Kasumi-1 (cell line): ENCODE data around the gene RAD21L1.
A peak's percentile ranks its signal among the peaks of the same experiment; 100 is the strongest.
"Not testable (repeated sequence)": the region's sequence is repeated elsewhere in the genome, so short reads cannot be mapped to it uniquely, and the experiment has no call there.

ENCODE experiments used
- DNase-seq, 2 experiments: peaks; one replicate each; lab custom pipeline; 2025; lab: John Stamatoyannopoulos, UW

RAD21L1 gene

DNA sequence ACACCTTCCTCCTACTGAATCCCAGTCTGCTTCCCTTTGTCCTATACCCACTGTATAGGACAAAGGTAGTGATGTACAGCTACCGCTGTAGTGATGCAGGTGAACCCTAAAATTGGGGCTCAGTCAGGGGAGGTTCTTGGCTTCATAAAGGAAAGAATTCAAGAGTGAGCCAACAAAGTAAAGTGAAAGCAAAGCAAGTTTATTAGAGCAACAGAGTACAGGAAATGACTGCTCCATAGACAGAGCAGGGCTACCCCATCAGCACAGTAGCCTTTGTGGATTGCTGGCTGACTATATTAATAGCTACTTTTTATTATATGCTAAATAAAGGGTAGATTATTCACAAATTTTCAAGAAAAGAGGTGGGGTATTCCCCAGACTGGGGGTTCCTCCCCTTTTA is 25.9 kb upstream of the RAD21L1 start:
- no peak for DNase-seq

GRCh38 chr20:1202762-1203504 is 22.9 kb upstream of the RAD21L1 start, which contains the start of gene C20orf202:
C20orf202 (plus strand) TSS chr20:1203454; CDS start chr20:1203586, 132 bp downstream.
- DNase-seq, result no peak

- no peak for DNase-seq
These were observed 22.2 kb upstream of the RAD21L1 start for GRCh38 chr20:1203630-1204029.

DNA sequence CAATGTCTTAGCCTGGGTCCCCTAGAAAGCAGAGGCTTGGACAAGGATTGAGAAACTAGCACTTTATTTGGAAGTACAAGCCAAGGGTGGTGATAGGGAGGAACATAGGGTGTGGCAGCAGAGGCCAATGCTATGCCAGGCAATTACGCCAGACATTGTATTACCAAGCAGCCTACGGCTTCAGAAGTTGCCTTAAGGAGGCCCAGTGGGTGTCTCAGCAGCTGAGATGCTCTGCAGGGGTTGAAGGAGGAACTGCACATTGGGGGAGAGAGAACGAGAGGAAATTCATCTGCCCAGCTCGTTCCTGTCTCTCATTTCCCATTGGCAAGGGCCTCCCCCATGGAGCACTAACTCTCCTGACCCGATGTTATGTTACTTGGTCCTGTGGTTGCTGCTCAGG is 21.7 kb upstream of the RAD21L1 start:
- peak; percentile 76 to 77 for DNase-seq

DNA sequence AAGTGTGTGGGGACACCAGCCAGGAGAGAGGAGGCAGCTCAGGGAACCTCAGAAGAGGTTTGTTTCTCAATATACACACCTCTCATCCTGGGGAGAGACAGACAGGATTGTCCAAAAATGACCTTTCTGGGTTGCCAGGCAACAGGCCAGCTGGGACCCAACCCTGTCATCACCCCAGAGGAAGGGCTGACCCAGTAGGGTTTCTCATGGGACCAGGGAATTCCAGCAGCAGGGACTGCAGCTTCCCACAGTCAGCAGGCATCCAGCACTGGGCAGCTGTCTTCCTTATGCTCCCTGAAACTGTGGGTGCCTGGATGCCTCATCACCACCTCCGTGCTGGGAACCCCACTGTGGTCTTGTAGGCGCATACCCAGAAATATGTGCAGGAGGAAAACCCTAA is 21.3 kb upstream of the RAD21L1 start:
- DNase-seq, result no peak

DNA sequence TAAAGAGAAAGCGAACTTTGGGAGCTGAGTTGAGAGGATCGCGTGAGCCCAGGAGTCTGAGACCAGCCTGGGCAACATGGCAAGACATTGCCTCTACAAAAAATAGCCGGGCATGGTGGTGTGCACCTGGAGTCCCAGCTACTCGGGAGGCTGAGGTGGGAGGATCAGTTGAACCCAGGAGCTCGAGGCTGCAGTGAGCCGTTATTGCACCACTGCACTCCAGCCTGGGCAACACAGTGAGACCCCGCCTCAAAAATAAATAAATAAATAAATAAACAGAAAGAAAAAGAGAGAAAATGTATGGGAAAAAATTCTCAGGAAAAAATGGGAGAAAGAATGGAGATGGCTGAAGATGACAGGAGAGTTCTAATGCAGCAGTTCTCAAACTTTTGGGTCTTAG is 20.0 kb upstream of the RAD21L1 start:
- no peak for DNase-seq

GRCh38 chr20:1206366-1207148 is 19.3 kb upstream of the RAD21L1 start:
- no peak for DNase-seq

GRCh38 chr20:1207293-1207878 is 18.5 kb upstream of the RAD21L1 start:
- DNase-seq, result no peak

DNA sequence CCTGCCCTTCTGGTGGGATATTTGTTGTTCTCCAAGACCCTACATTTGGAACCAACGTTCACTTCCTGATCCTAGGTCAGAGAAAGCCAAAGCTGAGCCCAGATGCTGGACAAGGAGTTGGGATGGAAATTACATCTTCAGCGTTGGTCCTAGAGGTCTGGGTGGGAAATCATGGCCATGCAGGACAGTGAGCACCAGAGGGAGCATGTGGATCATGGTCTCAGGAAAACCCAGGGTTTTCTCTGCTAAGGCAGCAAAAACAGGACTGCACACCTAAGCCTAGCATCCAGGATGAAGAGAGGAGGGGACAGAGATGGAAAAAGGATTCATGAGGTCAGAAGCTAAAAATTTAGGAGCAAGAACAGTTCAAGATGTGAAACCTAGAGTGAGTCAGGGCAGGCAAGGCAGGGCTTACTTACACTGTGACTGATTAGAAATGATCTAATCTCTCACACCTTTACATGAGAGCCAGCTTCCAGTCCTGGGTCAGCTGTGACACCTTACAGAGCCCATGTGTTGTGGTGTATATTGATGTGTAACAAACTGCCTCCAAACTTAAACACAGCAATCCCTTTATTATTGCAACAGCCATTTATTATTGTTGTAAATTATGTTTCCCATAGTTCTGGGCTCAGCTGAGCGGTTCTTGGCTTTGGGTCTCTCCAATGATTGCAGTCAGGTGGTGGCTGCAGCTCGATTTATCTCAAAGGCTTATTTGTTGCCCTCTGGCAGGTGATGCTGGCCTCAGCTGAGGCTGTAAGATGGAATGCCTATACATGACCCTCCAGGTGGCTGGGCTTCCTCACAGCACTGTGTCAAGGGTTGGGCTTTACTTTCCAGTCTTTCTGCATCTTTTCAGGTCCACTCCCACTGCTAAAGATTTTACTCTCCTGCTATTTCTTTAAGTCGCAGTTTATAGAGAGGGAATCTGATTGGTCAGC is 16.1 kb upstream of the RAD21L1 start:
- no peak for DNase-seq

- no peak for DNase-seq
These were observed 15.3 kb upstream of the RAD21L1 start for GRCh38 chr20:1210501-1210900.

- DNase-seq, result no peak
These were observed 13.8 kb upstream of the RAD21L1 start for GRCh38 chr20:1212023-1212422.

- DNase-seq, result peak; percentile 83 to 87
These were observed 13.0 kb upstream of the RAD21L1 start for GRCh38 chr20:1212607-1213396.

DNA sequence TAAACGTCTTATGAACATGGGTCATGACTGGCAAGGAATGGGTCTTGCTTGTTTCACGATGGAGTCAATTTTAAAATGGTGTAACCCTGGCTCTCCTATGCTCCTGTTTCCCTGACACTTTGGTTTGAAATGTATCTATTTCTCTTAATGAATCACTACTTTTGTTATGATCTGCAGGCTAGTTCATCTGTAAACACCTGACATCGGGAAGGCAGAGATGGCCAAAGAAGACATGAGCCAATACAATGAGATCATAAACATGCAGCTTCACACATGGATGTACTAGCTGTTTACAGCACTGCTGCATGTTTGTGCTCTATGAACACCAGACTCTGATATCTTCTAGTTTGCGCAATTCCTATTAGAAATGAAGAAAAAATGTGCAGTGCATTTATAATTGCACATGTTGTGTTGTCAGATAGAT is 11.0 kb upstream of the RAD21L1 start:
- no peak for DNase-seq

- DNase-seq, result no peak
These were observed 10.3 kb upstream of the RAD21L1 start for GRCh38 chr20:1215386-1216170.

DNA sequence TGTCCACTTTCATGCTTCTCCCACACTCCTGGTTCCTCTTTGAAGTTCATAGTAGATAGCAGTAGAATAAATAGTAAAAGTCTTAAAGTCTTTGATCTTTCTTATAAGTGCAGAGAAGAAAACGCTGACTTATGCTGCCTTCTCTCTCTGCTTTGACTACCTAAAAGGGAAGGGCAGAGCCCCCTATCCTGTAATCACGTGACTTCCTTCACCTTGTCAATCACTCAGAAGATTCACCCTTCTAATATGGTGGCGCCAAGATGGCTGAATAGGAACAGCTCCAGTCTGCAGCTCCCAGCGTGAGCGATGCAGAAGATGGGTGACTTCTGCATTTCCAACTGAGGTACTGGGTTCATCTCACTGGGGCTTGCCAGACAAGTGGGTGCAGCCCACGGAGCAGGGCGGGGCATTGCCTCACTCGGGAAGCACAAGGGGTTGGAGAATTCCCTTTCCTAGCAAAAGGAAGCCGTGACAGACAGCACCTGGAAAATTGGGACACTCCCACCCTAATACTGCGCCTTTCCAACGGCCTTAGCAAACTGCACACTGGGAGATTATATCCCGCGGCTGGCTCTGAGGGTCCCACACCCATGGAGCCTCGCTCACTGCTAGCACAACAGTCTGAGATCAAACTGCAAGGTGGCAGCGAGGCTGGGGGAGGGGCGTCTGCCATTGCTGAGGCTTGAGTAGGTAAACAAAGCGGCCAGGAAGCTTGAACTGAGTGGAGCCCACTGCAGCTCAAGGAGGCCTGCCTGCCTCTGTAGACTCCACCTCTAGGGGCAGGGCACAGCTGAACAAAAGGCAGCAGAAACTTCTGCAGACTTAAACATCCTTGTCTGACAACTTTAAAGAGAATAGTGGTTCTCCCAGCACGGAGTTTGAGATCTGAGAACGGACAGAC is 9.1 kb upstream of the RAD21L1 start:
- not testable (repeated sequence) for DNase-seq

GRCh38 chr20:1222750-1223149 is 3.1 kb upstream of the RAD21L1 start:
- not testable (repeated sequence) for DNase-seq

- no peak for DNase-seq
These were observed 1.5 kb upstream of the RAD21L1 start for GRCh38 chr20:1224205-1224890.

GRCh38 chr20:1225263-1225782 is 521 bp upstream of the RAD21L1 start:
- DNase-seq, result no peak
